Upper lobe of left lung (tissue), 6 donors: ENCODE measurements around the gene ARID3B. TPM values are rescaled to one million over a fixed set of nuclear protein-coding genes. Genes with fewer than 3 reads are reported as not detected.
A peak's percentile ranks its signal among the peaks of the same experiment; 100 is the strongest.

Source experiments
- ATAC-seq, 2 donors: fragments of 200-7000 bp; cut with Tn5 transposase; one replicate each; pipeline ENCODE4 v1.9.1; 2022; ENCODE audit warnings: mild to moderate bottlenecking in 2 of 2, moderate library complexity in 2 of 2; ENCODE audit not compliant: low FRiP score in 2 of 2
- DNase-seq, 2 donors: peaks; one replicate each; pipeline ENCODE4 v3.0.0-alpha.2; 2019 to 2020
- H3K27ac ChIP-seq, 4 donors: fragments of 200-600 bp; sonication (generic); one replicate each; pipeline ENCODE4 v1.5.1; 2016 to 2019
- H3K27me3 ChIP-seq, 4 donors: fragments of 200-600 bp; sonication (generic); one replicate each; pipeline ENCODE4 v1.5.1; 2017 to 2019
- H3K36me3 ChIP-seq, 4 donors: fragments of 200-600 bp; sonication (generic); one replicate each; pipeline ENCODE4 v1.5.1; 2016 to 2019
- H3K4me1 ChIP-seq, 4 donors: fragments of 200-600 bp; sonication (generic); one replicate each; pipeline ENCODE4 v1.5.1; 2018 to 2019
- H3K4me3 ChIP-seq, 4 donors: fragments of 200-600 bp; sonication (generic); one replicate each; pipeline ENCODE4 v1.5.1; 2017 to 2019; ENCODE audit warnings: mild to moderate bottlenecking in 2 of 4, moderate library complexity in 1 of 4
- H3K9me3 ChIP-seq, 4 donors: fragments of 200-600 bp; sonication (generic); one replicate each; pipeline ENCODE4 v1.5.1; 2018 to 2019
- EP300 ChIP-seq, 4 donors: sonication (generic); formaldehyde crosslinking; IDR thresholded peaks; one replicate each; pipeline ENCODE4 v1.5.1; 2017; ENCODE audit warnings: antibody characterized with exemption in 4 of 4, control low read depth in 2 of 4
- POLR2A ChIP-seq, 4 donors: fragments of 450-650 bp; IDR thresholded peaks; one replicate each; pipeline ENCODE4 v1.5.1; 2016 to 2017; ENCODE audit warnings: antibody characterized with exemption in 4 of 4, mild to moderate bottlenecking in 2 of 4
- POLR2AphosphoS5 ChIP-seq, 2 donors: sonication (generic); formaldehyde crosslinking; IDR thresholded peaks; one replicate each; pipeline ENCODE4 v1.5.1; 2017; ENCODE audit warnings: antibody characterized with exemption in 2 of 2
- WGBS, 2 donors: methylation state at CpG; one replicate each; pipeline ENCODE4 v1.1.5; 2017 to 2018; 5-methylcytosine and 5-hydroxymethylcytosine counted together
- total RNA-seq, 6 donors: library from RNA; depleted of rRNA in 4 of 6; stranded (reverse); fragments of >200 nt in 4 of 6; gene quantifications; one replicate each; pipeline versions ENCODE4 v1.1.0 to v1.2.1, GENCODE V29; 2016 to 2021
- TF ChIP-seq, protein P1 (sequence below), 6 experiments: fragments of 450-650 bp in 4 of 6; fragments of 200-600 bp in 2 of 6; sonication (generic) in 2 of 6; IDR thresholded peaks; one replicate each; pipeline ENCODE4 v1.5.1; 2016 to 2019; ENCODE audit warnings: antibody characterized with exemption in 6 of 6
- donor health status: DM: no; HTN: no; CAD: no; lungs with moderate emphysema.
- donor health status: DM: no; HTN: yes; CAD: no; lungs with severe emphysema.

The ARID3B gene
- total RNA-seq, 6 donors from 2014 or later, result 11.0 to 36.7 (median 14.6) TPM

DNA sequence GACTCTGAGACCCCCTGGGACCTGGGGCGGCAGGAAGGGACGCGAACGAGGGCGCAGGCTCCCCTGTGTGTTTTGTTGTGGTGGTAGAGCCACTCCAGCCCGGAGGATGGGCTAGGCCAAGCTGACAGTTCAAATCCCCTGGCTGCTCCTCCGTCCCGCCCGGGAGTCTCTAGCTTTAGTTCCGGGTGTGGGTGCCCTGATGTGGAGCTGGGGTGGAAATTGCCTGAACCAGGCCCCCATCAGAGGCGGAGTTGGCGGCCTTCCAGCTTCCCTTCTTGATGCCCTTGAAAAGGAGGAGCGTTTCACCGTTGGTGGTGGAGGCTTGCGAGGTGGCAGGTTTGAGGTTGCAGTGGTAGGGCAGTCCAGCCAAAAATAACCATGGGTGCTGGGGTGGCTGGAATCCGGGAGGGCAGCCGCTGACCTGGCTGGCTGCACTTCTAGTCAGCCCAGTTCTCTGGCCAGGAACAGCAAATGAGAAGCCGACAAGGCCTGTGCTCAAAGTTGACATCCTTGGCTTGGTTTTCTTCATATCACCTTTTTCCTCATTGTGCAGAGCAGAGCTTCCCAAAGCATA lies 75.4 kb downstream of the ARID3B start:
- TF ChIP-seq, protein P1, sequence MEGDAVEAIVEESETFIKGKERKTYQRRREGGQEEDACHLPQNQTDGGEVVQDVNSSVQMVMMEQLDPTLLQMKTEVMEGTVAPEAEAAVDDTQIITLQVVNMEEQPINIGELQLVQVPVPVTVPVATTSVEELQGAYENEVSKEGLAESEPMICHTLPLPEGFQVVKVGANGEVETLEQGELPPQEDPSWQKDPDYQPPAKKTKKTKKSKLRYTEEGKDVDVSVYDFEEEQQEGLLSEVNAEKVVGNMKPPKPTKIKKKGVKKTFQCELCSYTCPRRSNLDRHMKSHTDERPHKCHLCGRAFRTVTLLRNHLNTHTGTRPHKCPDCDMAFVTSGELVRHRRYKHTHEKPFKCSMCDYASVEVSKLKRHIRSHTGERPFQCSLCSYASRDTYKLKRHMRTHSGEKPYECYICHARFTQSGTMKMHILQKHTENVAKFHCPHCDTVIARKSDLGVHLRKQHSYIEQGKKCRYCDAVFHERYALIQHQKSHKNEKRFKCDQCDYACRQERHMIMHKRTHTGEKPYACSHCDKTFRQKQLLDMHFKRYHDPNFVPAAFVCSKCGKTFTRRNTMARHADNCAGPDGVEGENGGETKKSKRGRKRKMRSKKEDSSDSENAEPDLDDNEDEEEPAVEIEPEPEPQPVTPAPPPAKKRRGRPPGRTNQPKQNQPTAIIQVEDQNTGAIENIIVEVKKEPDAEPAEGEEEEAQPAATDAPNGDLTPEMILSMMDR (IDR thresholded peaks at IDR 0.05), result peak in 2 of 6 experiments; percentile 2 to 21
- TF ChIP-seq POLR2AphosphoS5 (IDR thresholded peaks at IDR 0.05), result peak; percentile 69
- TF ChIP-seq POLR2A (IDR thresholded peaks at IDR 0.05), result peak in 2 of 4 donors; percentile 45 to 46
- TF ChIP-seq EP300 (IDR thresholded peaks at IDR 0.05), result no peak
- DNase-seq (peak; percentile 46 to 89), ATAC-seq (peak in 1 of 2 donors; percentile 6)
- H3K4me3 ChIP-seq, result peak overlapping the region; percentile 84 to 99 (median 87)
- no peaks in the 10 kb centered on the region for H3K9me3 ChIP-seq
- H3K27ac ChIP-seq, result peak overlapping the region; percentile 95 to 99 (median 98)
- WGBS, 2 donors, result 3 to 7% methylated on average over 5 to 12 of the region's 18 CpGs
- no peaks in the 10 kb centered on the region for H3K27me3 ChIP-seq
- H3K4me1 ChIP-seq, result peaks cover 22 to 57% (median 39%) of the 10 kb centered on the region in 4 donors
- peaks cover 16 to 30% (median 24%) of the 10 kb centered on the region in 4 donors for H3K36me3 ChIP-seq

DNA sequence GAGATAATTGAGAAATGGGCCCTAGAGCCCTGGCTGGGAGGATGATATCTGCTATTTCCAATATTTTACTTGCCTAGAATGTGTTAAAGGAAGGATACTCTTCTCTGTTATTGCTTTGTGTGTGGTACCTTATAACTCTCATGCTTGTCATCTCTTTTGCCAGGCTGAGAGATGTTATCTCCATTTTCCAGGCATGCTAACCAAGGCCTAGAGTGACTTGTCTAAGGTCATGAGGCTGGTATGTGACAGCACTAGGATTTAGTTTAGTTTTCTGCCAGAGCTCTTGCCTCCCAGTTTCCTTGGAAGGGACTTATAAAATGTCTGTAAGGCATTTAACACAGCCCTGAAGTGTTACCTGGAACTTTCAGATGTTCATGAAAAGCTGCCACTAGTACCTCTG lies 76.0 kb downstream of the ARID3B start:
- Histone ChIP-seq H3K9me3 (no peaks in the 10 kb centered on the region), H3K4me3 (peak overlapping the region; percentile 84 to 99 (median 87)), H3K27ac (peak overlapping the region in 3 of 4 donors; percentile 96 to 99 (median 99)), H3K27me3 (no peaks in the 10 kb centered on the region), H3K36me3 (peaks cover 22 to 36% (median 30%) of the 10 kb centered on the region in 4 donors), H3K4me1 (peaks cover 22 to 59% (median 39%) of the 10 kb centered on the region in 4 donors)
- no peak for DNase-seq
- TF ChIP-seq EP300 (IDR thresholded peaks at IDR 0.05), result no peak
- TF ChIP-seq POLR2A (IDR thresholded peaks at IDR 0.05), result no peak
- TF ChIP-seq POLR2AphosphoS5 (IDR thresholded peaks at IDR 0.05), result no peak
- TF ChIP-seq, protein P1 (IDR thresholded peaks at IDR 0.05), result no peak
- ATAC-seq, result no peak

DNA sequence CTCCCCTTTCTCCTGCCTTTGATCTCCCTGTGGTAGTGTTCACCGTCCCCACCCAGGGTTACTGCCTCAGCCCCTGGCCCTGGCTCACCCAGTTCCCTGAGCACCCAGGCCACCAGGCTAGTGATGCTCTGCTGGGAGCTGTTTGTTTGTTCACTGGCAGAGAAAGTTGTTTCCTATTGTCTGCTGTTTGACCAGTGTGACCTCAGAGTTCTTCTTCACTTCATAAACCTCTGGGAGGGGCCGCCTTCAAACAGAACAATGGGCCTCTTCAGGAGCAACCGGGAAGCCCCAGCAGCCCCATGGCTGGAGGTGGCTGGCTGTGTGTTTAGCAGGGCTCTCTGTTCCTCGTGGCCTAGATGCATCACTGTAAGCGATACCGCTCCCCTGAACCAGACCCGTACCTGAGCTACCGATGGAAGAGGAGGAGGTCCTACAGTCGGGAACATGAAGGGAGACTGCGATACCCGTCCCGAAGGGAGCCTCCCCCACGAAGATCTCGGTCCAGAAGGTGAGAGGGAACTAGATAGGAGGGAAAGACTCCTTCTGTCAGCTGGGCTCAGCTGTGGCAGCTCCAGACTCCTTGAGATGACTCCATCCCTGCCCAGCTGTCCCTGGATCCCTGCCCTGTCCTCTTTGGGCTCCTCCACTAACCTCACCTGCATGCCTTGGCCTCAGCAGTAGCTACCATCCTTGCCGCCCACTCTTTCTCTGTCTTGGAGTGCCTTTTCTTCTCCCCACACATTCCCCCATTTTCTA lies 78.0 kb downstream of the ARID3B start:
- H3K9me3 ChIP-seq, result no peaks in the 10 kb centered on the region
- no peak overlapping the region for H3K4me3 ChIP-seq
- DNase-seq (no peak), ATAC-seq (no peak)
- peaks cover 22 to 64% (median 50%) of the 10 kb centered on the region in 4 donors for H3K4me1 ChIP-seq
- TF ChIP-seq POLR2AphosphoS5 (IDR thresholded peaks at IDR 0.05) (no peak), EP300 (IDR thresholded peaks at IDR 0.05) (no peak), POLR2A (IDR thresholded peaks at IDR 0.05) (no peak)
- TF ChIP-seq, protein P1 (IDR thresholded peaks at IDR 0.05), result no peak
- H3K36me3 ChIP-seq, result peaks cover 37 to 56% (median 50%) of the 10 kb centered on the region in 4 donors
- 84 to 93% methylated on average over 15 of the region's 15 CpGs for WGBS, 2 donors
- H3K27ac ChIP-seq, result peak overlapping the region in 1 of 4 donors; percentile 96
- H3K27me3 ChIP-seq, result no peaks in the 10 kb centered on the region

DNA sequence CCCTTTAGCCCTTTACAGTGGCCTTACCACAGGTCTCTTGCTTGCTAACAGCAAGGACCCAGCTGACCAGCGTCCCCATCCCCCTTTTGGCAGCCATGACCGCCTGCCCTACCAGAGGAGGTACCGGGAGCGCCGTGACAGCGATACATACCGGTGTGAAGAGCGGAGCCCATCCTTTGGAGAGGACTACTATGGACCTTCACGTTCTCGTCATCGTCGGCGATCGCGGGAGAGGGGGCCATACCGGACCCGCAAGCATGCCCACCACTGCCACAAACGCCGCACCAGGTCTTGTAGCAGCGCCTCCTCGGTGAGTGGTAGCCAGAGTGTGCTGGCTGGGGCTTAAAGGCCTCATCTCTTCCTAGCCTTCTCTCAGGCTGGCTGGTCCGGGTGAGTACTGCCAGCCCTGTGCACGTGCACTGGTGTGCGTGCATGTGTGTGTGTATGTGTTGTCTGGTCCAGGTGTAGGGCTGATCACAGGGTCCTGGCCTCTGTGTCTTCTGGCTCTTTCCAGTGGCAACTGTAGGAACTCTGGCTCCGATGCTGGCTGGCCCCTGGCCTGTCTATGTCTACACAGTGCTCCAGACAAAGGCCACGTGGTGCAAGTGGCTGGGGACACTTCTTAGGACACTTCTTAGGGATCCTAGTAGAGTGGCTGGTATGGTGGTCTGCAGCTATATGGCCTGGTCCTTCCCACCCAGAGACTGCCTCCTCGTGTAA lies 79.1 kb downstream of the ARID3B start:
- Histone ChIP-seq H3K9me3 (no peaks in the 10 kb centered on the region), H3K4me1 (peaks cover 22 to 61% (median 52%) of the 10 kb centered on the region in 4 donors), H3K4me3 (no peak overlapping the region), H3K36me3 (peaks cover 44 to 67% (median 60%) of the 10 kb centered on the region in 4 donors), H3K27me3 (no peaks in the 10 kb centered on the region), H3K27ac (peak overlapping the region in 1 of 4 donors; percentile 33)
- ATAC-seq (no peak), DNase-seq (peak in 1 of 2 donors; percentile 73)
- WGBS, 2 donors, result 96% methylated on average over 26 of the region's 27 CpGs
- TF ChIP-seq POLR2A (IDR thresholded peaks at IDR 0.05) (no peak), EP300 (IDR thresholded peaks at IDR 0.05) (no peak), POLR2AphosphoS5 (IDR thresholded peaks at IDR 0.05) (no peak)
- TF ChIP-seq, protein P1 (IDR thresholded peaks at IDR 0.05), result no peak
